Stomach (tissue), 9 donors: ENCODE results near the gene FAM240A. TPM values are rescaled to one million over a fixed set of nuclear protein-coding genes. Genes with fewer than 3 reads are reported as not detected.

Source experiments
- DNase-seq, 2 donors: peaks; one replicate each; pipeline versions ENCODE4 v3.0.0 to v3.0.0-alpha.2; 2013 to 2019
- H3K27ac ChIP-seq, 5 donors: fragments of 200-600 bp in 4 of 5; sonication (generic) in 4 of 5; one replicate each; pipeline ENCODE4 v1.5.1; 2013 to 2019; ENCODE audit warnings: mild to moderate bottlenecking in 1 of 5, moderate library complexity in 1 of 5
- H3K27me3 ChIP-seq, 3 donors: fragments of 200-600 bp; sonication (generic); one replicate each; pipeline ENCODE4 v1.5.1; 2017 to 2019; ENCODE audit warnings: mixed run types in 1 of 3
- H3K36me3 ChIP-seq, 4 donors: fragments of 200-600 bp; sonication (generic); 1 replicate in 3 of 4; 2 replicates in 1 of 4; pipeline ENCODE4 v1.5.1; 2016 to 2019
- H3K4me1 ChIP-seq, 4 donors: fragments of 200-600 bp; sonication (generic); one replicate each; pipeline ENCODE4 v1.5.1; 2016 to 2019
- H3K4me3 ChIP-seq, 4 donors: fragments of 200-600 bp; sonication (generic) in 3 of 4; one replicate each; pipeline ENCODE4 v1.5.1; 2016 to 2019; ENCODE audit warnings: mild to moderate bottlenecking in 1 of 4
- H3K9me3 ChIP-seq, 4 donors: fragments of 200-600 bp; sonication (generic); one replicate each; pipeline ENCODE4 v1.5.1; 2016 to 2019
- EP300 ChIP-seq: sonication (generic); formaldehyde crosslinking; IDR thresholded peaks from one replicate; pipeline ENCODE4 v1.6.1; 2017; ENCODE audit warnings: antibody characterized with exemption
- POLR2A ChIP-seq, 4 donors: fragments of 450-650 bp; IDR thresholded peaks; one replicate each; pipeline ENCODE4 v1.6.1; 2016; ENCODE audit warnings: antibody characterized with exemption in 4 of 4, control low read depth in 2 of 4, mild to moderate bottlenecking in 1 of 4, moderate library complexity in 1 of 4
- POLR2AphosphoS5 ChIP-seq, 3 donors: sonication (generic); formaldehyde crosslinking; IDR thresholded peaks; one replicate each; pipeline ENCODE4 v1.6.1; 2016; ENCODE audit warnings: antibody characterized with exemption in 3 of 3
- WGBS, 5 donors: extraction: QIAGEN DNeasy Blood & Tissue Kit in 3 of 5; methylation state at CpG; one replicate each; pipeline versions ENCODE4 v1.1.5 to v1.1.7; 2013 to 2018; 5-methylcytosine and 5-hydroxymethylcytosine counted together
- intact Hi-C: fragments of 100-400 bp; cut with DNase I; formaldehyde crosslinking; loops from one replicate; pipeline ENCODE4 v1.15.1; 2023; ENCODE audit warnings: low total_unique reads
- polyA plus RNA-seq, 3 donors: library from polyadenylated mRNA; stranded (reverse); fragments of 200-250 nt; gene quantifications; one replicate each; pipeline ENCODE4 v1.2.3, GENCODE V29; 2013
- total RNA-seq, 5 donors: library from RNA; depleted of rRNA; stranded (reverse); fragments of >200 nt; gene quantifications; one replicate each; pipeline versions ENCODE4 v1.1.0 to v1.2.3, GENCODE V29; 2014 to 2016
- TF ChIP-seq, protein P1 (sequence below), 7 experiments: fragments of 450-650 bp in 4 of 7; fragments of 200-600 bp in 3 of 7; sonication (generic) in 3 of 7; IDR thresholded peaks; one replicate each; pipeline ENCODE4 v1.5.1; 2016 to 2019; ENCODE audit warnings: antibody characterized with exemption in 7 of 7, control low read depth in 2 of 7, mild to moderate bottlenecking in 1 of 7
- donor health status: healthy with polysubstance abuse.
- donor health status: Bipolar disorder and iron deficiency.
- donor health status: healthy.

The FAM240A gene
- total and polyA plus RNA-seq, 8 donors, result not detected

DNA sequence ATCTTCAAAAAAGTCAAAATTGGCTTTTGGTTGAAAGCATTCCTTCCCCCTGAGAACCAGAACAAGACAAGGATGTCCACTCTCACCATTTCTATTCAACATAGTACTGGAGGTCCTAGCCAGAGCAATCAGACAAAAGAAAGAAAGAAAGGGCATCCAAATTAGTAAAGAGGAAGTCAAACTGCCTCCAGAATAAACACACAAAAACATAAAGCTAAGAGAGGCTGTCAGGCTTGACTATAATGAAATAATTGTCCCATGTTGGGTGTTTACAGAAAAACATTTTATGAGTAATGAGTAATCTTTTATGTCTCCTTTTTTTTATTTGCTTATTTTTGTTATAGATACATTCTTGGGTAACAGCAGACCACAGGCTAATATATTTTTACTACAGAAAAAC, 18.3 kb upstream of the FAM240A start:
- Histone ChIP-seq H3K27ac (no peak overlapping the region), H3K4me1 (no peaks in the 10 kb centered on the region), H3K9me3 (no peaks in the 10 kb centered on the region), H3K4me3 (no peak overlapping the region), H3K27me3 (no peaks in the 10 kb centered on the region), H3K36me3 (no peaks in the 10 kb centered on the region)
- no peak for DNase-seq
- intact Hi-C loops, result no loop called here
- TF ChIP-seq POLR2A (IDR thresholded peaks at IDR 0.05) (no peak), EP300 (no peak), POLR2AphosphoS5 (IDR thresholded peaks at IDR 0.05) (no peak)
- TF ChIP-seq, protein P1, sequence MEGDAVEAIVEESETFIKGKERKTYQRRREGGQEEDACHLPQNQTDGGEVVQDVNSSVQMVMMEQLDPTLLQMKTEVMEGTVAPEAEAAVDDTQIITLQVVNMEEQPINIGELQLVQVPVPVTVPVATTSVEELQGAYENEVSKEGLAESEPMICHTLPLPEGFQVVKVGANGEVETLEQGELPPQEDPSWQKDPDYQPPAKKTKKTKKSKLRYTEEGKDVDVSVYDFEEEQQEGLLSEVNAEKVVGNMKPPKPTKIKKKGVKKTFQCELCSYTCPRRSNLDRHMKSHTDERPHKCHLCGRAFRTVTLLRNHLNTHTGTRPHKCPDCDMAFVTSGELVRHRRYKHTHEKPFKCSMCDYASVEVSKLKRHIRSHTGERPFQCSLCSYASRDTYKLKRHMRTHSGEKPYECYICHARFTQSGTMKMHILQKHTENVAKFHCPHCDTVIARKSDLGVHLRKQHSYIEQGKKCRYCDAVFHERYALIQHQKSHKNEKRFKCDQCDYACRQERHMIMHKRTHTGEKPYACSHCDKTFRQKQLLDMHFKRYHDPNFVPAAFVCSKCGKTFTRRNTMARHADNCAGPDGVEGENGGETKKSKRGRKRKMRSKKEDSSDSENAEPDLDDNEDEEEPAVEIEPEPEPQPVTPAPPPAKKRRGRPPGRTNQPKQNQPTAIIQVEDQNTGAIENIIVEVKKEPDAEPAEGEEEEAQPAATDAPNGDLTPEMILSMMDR (IDR thresholded peaks at IDR 0.05), result no peak

DNA sequence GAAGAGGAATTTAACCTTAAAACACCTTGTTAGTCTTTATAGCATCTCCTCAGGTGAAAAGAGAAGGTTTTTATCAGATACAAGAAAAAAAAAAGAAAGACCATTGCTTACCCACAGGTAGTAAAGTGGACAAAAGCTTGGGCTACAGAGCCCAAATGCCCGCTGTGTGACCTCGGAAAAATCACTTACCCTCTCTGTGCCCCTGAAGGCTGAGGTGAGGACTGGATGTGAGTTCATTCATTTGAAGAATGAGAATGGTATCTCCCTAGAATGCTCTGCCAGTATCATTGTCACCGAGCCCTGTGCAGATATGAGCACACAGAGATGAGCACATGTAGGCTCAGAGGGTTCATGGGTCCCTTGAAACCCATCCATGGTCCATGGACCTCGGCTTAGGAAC, 17.6 kb upstream of the FAM240A start:
- no peak for TF ChIP-seq POLR2AphosphoS5 (IDR thresholded peaks at IDR 0.05)
- no peak for TF ChIP-seq EP300
- TF ChIP-seq, protein P1 (IDR thresholded peaks at IDR 0.05), result no peak
- no peak for TF ChIP-seq POLR2A (IDR thresholded peaks at IDR 0.05)
- WGBS, 5 donors, result 88 to 91% (median 91%) methylated on average over 4 of the region's 4 CpGs

DNA sequence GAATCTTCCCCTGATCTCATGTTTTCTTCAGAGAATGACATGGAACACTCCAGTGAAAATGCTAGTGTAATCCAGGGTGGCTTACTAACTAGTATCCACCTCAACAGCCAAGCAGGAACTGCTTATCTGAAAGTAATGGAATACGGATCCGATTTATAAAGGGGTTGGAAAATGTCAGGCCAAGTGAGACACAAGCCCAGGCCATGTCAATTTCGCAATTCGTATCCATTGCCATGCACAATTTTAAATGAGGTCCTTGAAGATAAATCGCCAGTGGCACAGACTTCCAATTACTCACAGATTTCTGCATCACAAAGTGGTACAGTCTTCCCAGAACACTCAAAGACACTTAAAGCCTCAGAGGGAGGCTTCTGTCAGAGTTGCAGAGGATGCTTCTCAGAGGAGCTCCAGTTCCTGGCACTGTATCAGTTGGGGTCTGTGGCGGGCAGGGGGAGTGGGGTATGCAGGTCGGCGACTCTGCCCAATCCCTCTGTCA, 16.5 kb upstream of the FAM240A start:
- Histone ChIP-seq H3K4me1 (no peaks in the 10 kb centered on the region), H3K27me3 (no peaks in the 10 kb centered on the region), H3K36me3 (no peaks in the 10 kb centered on the region), H3K27ac (no peak overlapping the region), H3K4me3 (no peak overlapping the region), H3K9me3 (no peaks in the 10 kb centered on the region)
- TF ChIP-seq POLR2A (IDR thresholded peaks at IDR 0.05) (no peak), EP300 (no peak), POLR2AphosphoS5 (IDR thresholded peaks at IDR 0.05) (no peak)
- TF ChIP-seq, protein P1 (IDR thresholded peaks at IDR 0.05), result no peak
- no peak for DNase-seq
- 60 to 85% (median 65%) methylated on average over 7 to 8 of the region's 8 CpGs for WGBS, 5 donors
- intact Hi-C loops, result no loop called here

More for the DNA sequence above, 17.6 kb upstream of the FAM240A start:
- no peaks in the 10 kb centered on the region for H3K9me3 ChIP-seq
- no peak overlapping the region for H3K27ac ChIP-seq
- H3K4me3 ChIP-seq, result no peak overlapping the region
- H3K36me3 ChIP-seq, result no peaks in the 10 kb centered on the region
- no peaks in the 10 kb centered on the region for H3K27me3 ChIP-seq
- DNase-seq, result no peak
- intact Hi-C loops, result no loop called here
- no peaks in the 10 kb centered on the region for H3K4me1 ChIP-seq

DNA sequence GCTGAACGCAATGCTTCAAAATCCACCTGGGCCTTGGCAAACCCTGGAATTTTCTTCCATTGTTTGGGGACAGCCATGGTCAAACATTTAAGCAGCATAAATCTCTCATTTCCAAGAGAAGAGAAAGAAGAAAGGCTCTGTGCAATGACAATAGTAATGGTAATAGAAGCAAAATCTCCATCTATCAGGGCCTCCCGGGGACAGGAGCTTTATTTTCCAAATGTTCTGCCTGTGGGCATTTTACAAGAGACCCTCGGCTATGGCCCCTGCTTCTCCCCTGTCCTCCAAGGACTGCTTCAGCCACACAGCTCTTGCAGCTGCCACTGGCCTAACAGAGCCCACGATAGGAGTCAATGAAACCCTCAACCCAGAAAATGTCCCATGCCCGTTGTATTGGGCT, 12.7 kb upstream of the FAM240A start:
- no peak overlapping the region for H3K27ac ChIP-seq
- H3K4me3 ChIP-seq, result no peak overlapping the region
- H3K9me3 ChIP-seq, result no peaks in the 10 kb centered on the region
- no peak for DNase-seq
- TF ChIP-seq POLR2AphosphoS5 (IDR thresholded peaks at IDR 0.05) (no peak), EP300 (no peak)
- intact Hi-C loops, result no loop called here
- no peaks in the 10 kb centered on the region for H3K36me3 ChIP-seq
- H3K27me3 ChIP-seq, result no peaks in the 10 kb centered on the region
- H3K4me1 ChIP-seq, result no peaks in the 10 kb centered on the region
- 75 to 87% (median 83%) methylated on average over 4 to 5 of the region's 5 CpGs for whole genome bisulfite sequencing, 5 donors

DNA sequence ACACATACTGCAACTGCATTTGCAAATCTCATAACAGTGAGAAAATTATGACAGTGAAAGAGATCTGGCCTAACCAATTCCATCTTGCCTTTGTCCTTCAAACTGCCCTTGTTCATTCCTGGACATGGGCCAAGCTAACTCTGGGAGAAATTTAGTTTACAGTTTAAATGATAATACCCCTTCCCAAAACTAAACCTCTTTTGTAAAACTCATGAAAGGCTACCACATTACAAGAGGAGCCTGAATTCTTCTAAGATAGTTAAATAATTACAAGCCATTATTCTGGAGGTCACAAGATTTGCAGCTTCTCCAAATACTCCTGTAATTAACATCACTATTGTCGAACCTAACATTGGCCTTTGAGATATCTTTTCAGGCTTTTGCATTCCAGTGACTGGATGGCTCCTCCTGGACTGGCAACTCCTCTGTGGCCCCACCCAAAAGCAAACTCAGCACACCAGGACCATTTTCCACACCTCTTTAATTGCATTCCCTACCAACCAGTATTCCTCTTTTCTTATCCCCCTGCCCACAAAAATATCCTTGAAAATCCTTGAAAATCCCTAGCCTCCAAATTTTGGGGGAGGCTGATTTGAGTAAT, 8.8 kb upstream of the FAM240A start:
- no peaks in the 10 kb centered on the region for H3K9me3 ChIP-seq
- no peak for DNase-seq
- H3K27me3 ChIP-seq, result no peaks in the 10 kb centered on the region
- H3K27ac ChIP-seq, result no peak overlapping the region
- no peaks in the 10 kb centered on the region for H3K36me3 ChIP-seq
- no peak overlapping the region for H3K4me3 ChIP-seq
- H3K4me1 ChIP-seq, result no peaks in the 10 kb centered on the region
- WGBS, 5 donors, result 18 to 60% (median 41%) methylated on average over 1 of the region's 1 CpG
- intact Hi-C loops, result no loop called here
- TF ChIP-seq POLR2A (IDR thresholded peaks at IDR 0.05) (no peak), EP300 (no peak), POLR2AphosphoS5 (IDR thresholded peaks at IDR 0.05) (no peak)
- TF ChIP-seq, protein P1 (IDR thresholded peaks at IDR 0.05), result no peak
